ENCODE results near the gene TDRD3.
"Not testable (repeated sequence)": the region's sequence is repeated elsewhere in the genome, so short reads cannot be mapped to it uniquely, and the experiment has no call there.

TDRD3 gene

GRCh38 chr13:60396783-60397703 lies at the start of gene TDRD3:
Gene TDRD3 (plus strand): TSS chr13:60397220. CDS start chr13:60397365, 145 bp downstream.
- Mint-ChIP-seq H3K27ac (peak within 1 kb of the TSS; percentile 98), H3K4me3 (peak within 1 kb of the TSS; percentile 96), H3K9me3 (no peaks in the 10 kb centered on the region), H3K27me3 (no peaks in the 10 kb centered on the region), H3K4me1 (peaks cover 32% of the 10 kb centered on the region), H3K36me3 (ENCODE audit: low read depth) (no peaks in the 10 kb centered on the region)
- DNase-seq (peak; percentile 78), ATAC-seq (peak; percentile 77)

DNA sequence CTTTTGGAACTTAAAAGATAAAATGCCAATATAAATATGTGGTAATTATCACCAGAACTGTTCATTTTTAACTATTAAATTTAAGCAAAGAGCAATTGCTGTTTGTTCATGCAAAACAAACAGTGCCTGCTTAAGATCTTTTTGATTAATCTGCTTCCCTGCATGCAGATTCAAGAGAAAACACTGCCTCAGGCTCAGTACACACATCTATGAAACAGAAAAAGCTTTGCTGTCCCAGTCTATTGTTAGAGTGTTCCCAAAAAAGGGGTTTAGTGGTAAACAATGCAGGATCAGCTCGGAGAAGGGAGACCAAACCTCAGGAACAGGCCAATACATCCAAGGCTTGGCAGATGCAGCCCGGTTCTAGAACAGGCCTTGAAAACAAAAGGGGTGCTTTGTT lies 49.3 kb upstream of the TDRD3 start:
- H3K36me3 Mint-ChIP-seq (ENCODE audit: low read depth), result no peaks in the 10 kb centered on the region
- DNase-seq, result no peak
- H3K9me3 Mint-ChIP-seq, result peaks cover 3% of the 10 kb centered on the region
- peaks cover 19% of the 10 kb centered on the region for H3K27me3 Mint-ChIP-seq
- no peaks in the 10 kb centered on the region for H3K4me1 Mint-ChIP-seq
- H3K27ac Mint-ChIP-seq, result no peak overlapping the region
- no peak overlapping the region for H3K4me3 Mint-ChIP-seq
- ATAC-seq, result no peak

GRCh38 chr13:60348097-60348496 lies 48.9 kb upstream of the TDRD3 start:
- Mint-ChIP-seq H3K9me3 (peaks cover 3% of the 10 kb centered on the region), H3K4me1 (no peaks in the 10 kb centered on the region), H3K27ac (no peak overlapping the region), H3K27me3 (peaks cover 19% of the 10 kb centered on the region), H3K36me3 (ENCODE audit: low read depth) (no peaks in the 10 kb centered on the region), H3K4me3 (no peak overlapping the region)
- ATAC-seq (no peak), DNase-seq (no peak)

- Mint-ChIP-seq H3K36me3 (ENCODE audit: low read depth) (no peaks in the 10 kb centered on the region), H3K27ac (no peak overlapping the region), H3K4me1 (no peaks in the 10 kb centered on the region), H3K27me3 (peaks cover 18% of the 10 kb centered on the region), H3K4me3 (no peak overlapping the region), H3K9me3 (peaks cover 3% of the 10 kb centered on the region)
- ATAC-seq, result no peak
- no peak for DNase-seq
Measured at GRCh38 chr13:60351326-60351725, 45.7 kb upstream of the TDRD3 start.

- Mint-ChIP-seq H3K27ac (no peak overlapping the region), H3K36me3 (ENCODE audit: low read depth) (no peaks in the 10 kb centered on the region), H3K27me3 (peaks cover 18% of the 10 kb centered on the region), H3K9me3 (peaks cover 3% of the 10 kb centered on the region), H3K4me1 (no peaks in the 10 kb centered on the region), H3K4me3 (no peak overlapping the region)
- ATAC-seq, result no peak
- no peak for DNase-seq
Measured at GRCh38 chr13:60351855-60352615, 45.0 kb upstream of the TDRD3 start.

DNA sequence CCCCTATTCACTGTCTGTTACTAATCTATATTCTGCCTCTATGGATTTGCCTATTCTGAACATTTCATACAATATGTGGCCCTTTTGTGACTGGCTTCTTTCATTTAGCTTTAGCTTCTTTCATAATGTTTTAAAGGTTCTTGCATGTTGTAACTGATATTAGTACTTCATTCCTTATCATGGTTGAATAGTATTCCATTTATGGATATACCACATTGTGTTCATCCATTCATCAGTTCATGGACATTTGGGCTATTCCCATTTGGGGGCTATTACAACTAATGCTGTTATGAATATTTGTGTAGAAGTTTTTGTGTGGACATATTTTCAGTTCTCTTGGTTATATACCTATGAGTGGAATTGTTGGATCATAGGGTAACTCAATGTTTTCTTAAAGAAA lies 44.4 kb upstream of the TDRD3 start:
- Mint-ChIP-seq H3K36me3 (ENCODE audit: low read depth) (no peaks in the 10 kb centered on the region), H3K27me3 (peaks cover 18% of the 10 kb centered on the region), H3K4me3 (no peak overlapping the region), H3K4me1 (no peaks in the 10 kb centered on the region), H3K9me3 (peaks cover 3% of the 10 kb centered on the region), H3K27ac (no peak overlapping the region)
- DNase-seq, result no peak
- no peak for ATAC-seq

- no peak for DNase-seq
- H3K4me3 Mint-ChIP-seq, result no peak overlapping the region
- peaks cover 6% of the 10 kb centered on the region for H3K27me3 Mint-ChIP-seq
- H3K36me3 Mint-ChIP-seq (ENCODE audit: low read depth), result no peaks in the 10 kb centered on the region
- no peak overlapping the region for H3K27ac Mint-ChIP-seq
- H3K9me3 Mint-ChIP-seq, result peaks cover 3% of the 10 kb centered on the region
- H3K4me1 Mint-ChIP-seq, result no peaks in the 10 kb centered on the region
- ATAC-seq, result no peak
Measured at GRCh38 chr13:60355056-60355455, 42.0 kb upstream of the TDRD3 start.

DNA sequence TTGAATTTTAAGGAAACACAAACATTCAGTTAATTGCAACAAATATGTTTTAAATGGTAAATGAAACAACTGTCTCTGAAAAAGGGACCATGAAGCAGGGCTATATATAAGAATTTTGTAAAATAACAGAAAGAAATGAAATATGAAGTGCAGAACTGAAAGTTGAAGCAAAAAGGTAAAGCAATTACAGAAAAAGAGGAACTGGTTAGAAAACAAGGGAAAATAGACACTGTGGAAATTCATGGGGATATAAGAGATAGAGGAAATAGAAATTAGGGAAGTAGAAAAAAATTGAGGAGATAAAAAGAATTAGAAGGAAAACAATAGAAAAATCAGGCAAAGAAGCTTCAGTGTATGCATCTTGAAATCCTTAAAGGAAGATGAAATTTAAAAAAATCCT lies 40.0 kb upstream of the TDRD3 start:
- no peak for DNase-seq
- H3K9me3 Mint-ChIP-seq, result peaks cover 3% of the 10 kb centered on the region
- ATAC-seq, result no peak
- H3K36me3 Mint-ChIP-seq (ENCODE audit: low read depth), result no peaks in the 10 kb centered on the region
- H3K27me3 Mint-ChIP-seq, result peaks cover 11% of the 10 kb centered on the region
- H3K27ac Mint-ChIP-seq, result no peak overlapping the region
- no peak overlapping the region for H3K4me3 Mint-ChIP-seq
- H3K4me1 Mint-ChIP-seq, result no peaks in the 10 kb centered on the region

DNA sequence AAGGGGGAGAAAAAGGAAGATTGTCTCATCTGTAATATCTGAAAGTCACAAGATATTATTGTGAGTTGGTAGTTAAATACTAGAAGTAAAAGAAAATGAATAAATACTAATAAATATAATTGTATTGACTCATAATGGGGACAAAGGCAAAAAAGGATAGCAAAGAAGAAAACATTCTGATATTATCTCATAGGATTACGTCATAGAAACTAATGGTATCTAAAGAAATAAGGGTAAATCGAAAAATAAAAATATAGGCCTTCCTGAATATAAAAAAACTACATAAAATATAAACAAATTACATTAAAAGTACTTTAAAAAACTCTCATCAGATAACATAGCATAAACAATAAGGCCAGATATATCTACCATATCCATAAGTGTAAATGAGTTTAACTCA lies 38.6 kb upstream of the TDRD3 start:
- Mint-ChIP-seq H3K36me3 (ENCODE audit: low read depth) (no peaks in the 10 kb centered on the region), H3K9me3 (no peaks in the 10 kb centered on the region), H3K27ac (no peak overlapping the region), H3K4me3 (no peak overlapping the region), H3K4me1 (no peaks in the 10 kb centered on the region), H3K27me3 (peaks cover 11% of the 10 kb centered on the region)
- no peak for DNase-seq
- ATAC-seq, result no peak

GRCh38 chr13:60363288-60363687 lies 33.7 kb upstream of the TDRD3 start:
- H3K4me3 Mint-ChIP-seq, result no peak overlapping the region
- H3K27ac Mint-ChIP-seq, result no peak overlapping the region
- no peaks in the 10 kb centered on the region for H3K4me1 Mint-ChIP-seq
- no peaks in the 10 kb centered on the region for H3K9me3 Mint-ChIP-seq
- H3K27me3 Mint-ChIP-seq, result peaks cover 16% of the 10 kb centered on the region
- H3K36me3 Mint-ChIP-seq (ENCODE audit: low read depth), result no peaks in the 10 kb centered on the region
- ATAC-seq (no peak), DNase-seq (no peak)

- ATAC-seq (no peak), DNase-seq (no peak)
- Mint-ChIP-seq H3K4me3 (no peak overlapping the region), H3K9me3 (no peaks in the 10 kb centered on the region), H3K27ac (no peak overlapping the region), H3K4me1 (no peaks in the 10 kb centered on the region), H3K27me3 (peaks cover 14% of the 10 kb centered on the region), H3K36me3 (ENCODE audit: low read depth) (no peaks in the 10 kb centered on the region)
Measured at GRCh38 chr13:60369242-60369641, 27.8 kb upstream of the TDRD3 start.

DNA sequence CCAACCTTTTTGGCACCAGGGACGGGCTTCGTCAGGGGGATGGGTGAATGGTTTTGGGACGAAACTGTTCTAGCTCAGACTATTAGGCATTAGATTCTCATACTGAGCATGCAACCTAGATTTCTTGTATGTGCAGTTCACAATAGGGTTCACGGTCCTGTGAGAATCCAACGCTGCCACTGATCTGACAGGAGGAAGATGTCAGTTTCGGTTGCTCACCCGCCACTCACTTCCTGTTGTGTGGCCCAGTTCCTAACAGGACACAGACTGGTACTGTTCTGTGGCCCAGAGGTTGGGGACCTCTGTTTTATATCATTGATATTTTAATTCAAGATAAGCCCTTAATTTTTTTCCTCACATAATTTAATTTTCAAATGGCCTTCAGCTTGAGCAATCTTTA lies 26.7 kb upstream of the TDRD3 start:
- Mint-ChIP-seq H3K27me3 (peaks cover 11% of the 10 kb centered on the region), H3K36me3 (ENCODE audit: low read depth) (no peaks in the 10 kb centered on the region), H3K27ac (no peak overlapping the region), H3K9me3 (no peaks in the 10 kb centered on the region), H3K4me3 (no peak overlapping the region), H3K4me1 (no peaks in the 10 kb centered on the region)
- DNase-seq, result no peak
- no peak for ATAC-seq

- no peak overlapping the region for H3K4me3 Mint-ChIP-seq
- no peaks in the 10 kb centered on the region for H3K36me3 Mint-ChIP-seq (ENCODE audit: low read depth)
- no peaks in the 10 kb centered on the region for H3K9me3 Mint-ChIP-seq
- H3K4me1 Mint-ChIP-seq, result no peaks in the 10 kb centered on the region
- no peak for DNase-seq
- no peak overlapping the region for H3K27ac Mint-ChIP-seq
- ATAC-seq, result no peak
- H3K27me3 Mint-ChIP-seq, result peaks cover 3% of the 10 kb centered on the region
Measured at GRCh38 chr13:60372141-60372540, 24.9 kb upstream of the TDRD3 start.

- H3K9me3 Mint-ChIP-seq; H3K4me1 Mint-ChIP-seq; H3K27me3 Mint-ChIP-seq; ATAC-seq; H3K36me3 Mint-ChIP-seq (ENCODE audit: low read depth); DNase-seq; H3K4me3 Mint-ChIP-seq; H3K27ac Mint-ChIP-seq: not testable (repeated sequence)
Measured at GRCh38 chr13:60379282-60379681, 17.7 kb upstream of the TDRD3 start.

Data from activated naive CD8-positive, alpha-beta T cell treated with anti-CD3 and anti-CD28 coated beads, Interleukin-2, amount 50 U/mL, for 24 hours (primary cell).